ENCODE measurements around the gene RTP2.

RTP2 gene

GRCh38 chr3:187667526-187667925 lies 34.8 kb downstream of the RTP2 start:
- no peak for TF ChIP-seq CTCF (IDR thresholded peaks at IDR 0.05; ENCODE audit: insufficient read depth, missing control alignments)
- DNase-seq (ENCODE audit: insufficient read length, low spot score) = no peak
- FAIRE-seq = no peak

DNA sequence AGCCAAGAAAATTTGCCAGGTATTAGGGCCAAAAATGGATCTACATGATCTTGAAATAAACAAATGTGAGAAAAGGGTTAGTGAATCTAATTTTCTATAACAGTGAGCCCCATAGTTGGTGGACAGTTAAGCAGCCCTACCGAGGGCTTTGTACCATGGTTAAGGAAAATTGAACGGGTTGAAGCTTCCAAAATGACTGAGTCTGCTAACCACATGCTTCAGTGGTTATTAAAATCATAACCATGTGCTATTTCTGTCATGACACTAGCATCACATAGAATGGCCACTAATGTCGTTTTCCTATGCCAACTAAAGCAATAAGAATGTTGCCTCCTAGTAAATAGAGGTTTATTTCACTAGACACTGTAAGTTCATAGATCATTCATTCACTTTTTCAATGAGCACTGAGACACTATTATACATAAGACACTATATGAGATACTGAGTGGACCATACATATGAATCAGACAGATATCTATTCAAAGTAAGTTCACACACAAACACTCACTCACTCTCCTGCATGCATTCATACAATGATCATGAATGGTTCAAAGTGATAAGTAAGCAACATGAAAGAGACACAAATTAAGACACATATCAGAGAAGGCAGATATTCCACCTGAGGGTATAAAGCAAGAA lies 36.5 kb downstream of the RTP2 start:
- no peak for DNase-seq (ENCODE audit: insufficient read length, low spot score)
- no peak for FAIRE-seq
- TF ChIP-seq CTCF (IDR thresholded peaks at IDR 0.05; ENCODE audit: insufficient read depth, missing control alignments) = no peak

GRCh38 chr3:187665010-187665409 lies 37.3 kb downstream of the RTP2 start:
- no peak for DNase-seq (ENCODE audit: insufficient read length, low spot score)
- FAIRE-seq = no peak
- no peak for TF ChIP-seq CTCF (IDR thresholded peaks at IDR 0.05; ENCODE audit: insufficient read depth, missing control alignments)

DNA sequence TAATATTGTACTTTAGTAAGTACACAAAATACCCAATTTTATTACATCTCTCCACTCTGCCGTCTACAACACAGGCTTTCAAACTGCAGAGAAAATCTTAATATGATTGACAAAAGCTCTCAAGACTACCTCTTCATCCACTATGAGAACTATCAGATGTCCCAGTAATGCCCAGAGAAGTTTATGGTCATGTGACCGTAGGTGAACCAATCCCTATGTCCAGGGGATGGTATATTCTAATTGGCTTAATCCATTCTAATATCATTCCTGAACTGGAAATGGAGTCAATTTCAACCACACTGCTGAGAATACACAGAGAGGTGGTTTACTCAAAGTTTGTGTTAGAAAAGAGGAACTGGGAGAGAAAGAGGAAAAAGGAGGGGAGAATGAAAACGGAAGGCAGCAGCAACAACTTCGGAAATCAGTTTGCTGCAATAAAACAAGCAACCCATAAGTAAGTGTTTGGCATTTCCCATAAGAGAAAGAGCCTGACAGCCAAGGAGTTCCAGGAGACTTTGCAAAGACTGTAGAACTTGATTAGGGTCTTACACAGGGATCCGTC lies 39.4 kb downstream of the RTP2 start:
- TF ChIP-seq CTCF (IDR thresholded peaks at IDR 0.05; ENCODE audit: insufficient read depth, missing control alignments) = no peak
- no peak for FAIRE-seq
- no peak for DNase-seq (ENCODE audit: insufficient read length, low spot score)

DNA sequence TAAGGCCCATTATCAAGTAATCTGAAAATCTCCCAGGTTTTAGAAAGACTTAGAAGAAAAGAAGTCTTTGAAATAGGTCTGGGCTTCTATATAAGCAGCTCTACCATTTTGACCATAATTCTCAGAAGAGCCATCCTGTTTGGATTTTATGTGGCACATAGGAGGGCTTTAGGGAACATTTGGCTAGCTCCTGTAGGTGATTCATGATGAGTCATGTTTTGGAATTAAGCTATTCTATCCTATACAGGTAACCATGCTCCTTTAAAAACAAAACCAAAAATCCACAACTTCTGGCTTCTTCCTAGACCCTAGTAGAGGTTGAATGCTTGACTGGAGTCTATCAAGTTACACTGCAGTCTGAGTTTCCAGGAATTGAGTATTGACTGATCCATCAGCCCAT lies 41.1 kb downstream of the RTP2 start:
- FAIRE-seq = no peak
- DNase-seq (ENCODE audit: insufficient read length, low spot score) = no peak
- TF ChIP-seq CTCF (IDR thresholded peaks at IDR 0.05; ENCODE audit: insufficient read depth, missing control alignments) = no peak

GRCh38 chr3:187651282-187651681 lies 51.1 kb downstream of the RTP2 start:
- no peak for TF ChIP-seq CTCF (IDR thresholded peaks at IDR 0.05; ENCODE audit: insufficient read depth, missing control alignments)
- FAIRE-seq (no peak), DNase-seq (ENCODE audit: insufficient read length, low spot score) (no peak)
